Right cardiac atrium (tissue), 5 donors: ENCODE data around the gene ZBTB7B. TPM values are rescaled to one million over a fixed set of nuclear protein-coding genes. Genes with fewer than 3 reads are reported as not detected.
A peak's percentile ranks its signal among the peaks of the same experiment; 100 is the strongest.

ENCODE experiments used
- ATAC-seq, 2 donors: fragments of 200-7000 bp; cut with Tn5 transposase; one replicate each; pipeline versions ENCODE4 v1.8.0 to v1.9.1; 2020; ENCODE audit warnings: moderate library complexity in 2 of 2, mild to moderate bottlenecking in 1 of 2
- DNase-seq, 3 donors: peaks; one replicate each; pipeline ENCODE4 v3.0.0-alpha.2; 2020
- H3K27ac ChIP-seq: one replicate; pipeline ENCODE4 v1.5.1; 2013; ENCODE audit warnings: mild to moderate bottlenecking, low read length, control low read depth, moderate library complexity
- H3K27me3 ChIP-seq: one replicate; pipeline ENCODE4 v1.6.1; 2013; ENCODE audit not compliant: control insufficient read depth, insufficient read depth
- H3K4me1 ChIP-seq: one replicate; pipeline ENCODE4 v1.6.1; 2013; ENCODE audit warnings: low read length; ENCODE audit not compliant: control insufficient read depth, insufficient read depth
- H3K4me3 ChIP-seq: one replicate; pipeline ENCODE4 v1.5.1; 2013; ENCODE audit warnings: low read length, control low read depth
- H3K9me3 ChIP-seq: one replicate; pipeline ENCODE4 v1.6.1; 2013; ENCODE audit warnings: low read length; ENCODE audit not compliant: control insufficient read depth
- WGBS: extraction: QIAGEN DNeasy Blood & Tissue Kit; methylation state at CpG from one replicate; pipeline ENCODE4 v1.1.7; 2013; 5-methylcytosine and 5-hydroxymethylcytosine counted together
- intact Hi-C, 4 donors: fragments of 100-400 bp; cut with DNase I; formaldehyde crosslinking; loops; one replicate each; pipeline versions ENCODE4 v1.11.0 to v1.14.0; 2022 to 2023
- polyA plus RNA-seq: library from polyadenylated mRNA; stranded (reverse); fragments of 200-250 nt; gene quantifications from one replicate; pipeline ENCODE4 v1.2.3, GENCODE V29; 2013
- total RNA-seq, 4 donors: library from RNA; stranded (reverse); fragmentation: NEBNext Ultra II Directional; extraction: Animal tissue kit (Norgen Biotek cat#: 25700); gene quantifications; one replicate each; pipeline ENCODE4 v1.2.1, GENCODE V29; 2021
- donor health status: healthy with polysubstance abuse.
- donor health status: DM: no; HTN: yes; CAD: no.
- donor health status: DM: no; HTN: no; CAD: no.
- donor health status: DM: no; HTN: yes; CAD: no; lungs with severe emphysema.
- donor health status: DM: yes; HTN: yes; CAD: no.

ZBTB7B gene
- total and polyA plus RNA-seq, 5 donors = 40.3 to 66.6 (median 50.7) TPM

- Histone ChIP-seq H3K27me3 (no peaks in the 10 kb centered on the region), H3K27ac (peak overlapping the region; percentile 21), H3K9me3 (no peaks in the 10 kb centered on the region), H3K4me1 (peaks cover 11% of the 10 kb centered on the region), H3K4me3 (no peak overlapping the region)
- intact Hi-C loops = loop anchor here in 1 of 4 donors (10.0 kb wide), 1 partner anchor 47 kb away; the partner anchor contains the start of gene PYGO2
- no peak for DNase-seq
- ATAC-seq = peak in 1 of 2 donors; percentile 0
- WGBS = 91% methylated on average over 6 of the region's 6 CpGs
Observed at GRCh38 chr1:155011437-155012025, 8.9 kb downstream of the ZBTB7B start.

GRCh38 chr1:155012026-155012546, 9.5 kb downstream of the ZBTB7B start:
- Histone ChIP-seq H3K9me3 (no peaks in the 10 kb centered on the region), H3K27ac (peak overlapping the region; percentile 43), H3K4me1 (peaks cover 9% of the 10 kb centered on the region), H3K4me3 (no peak overlapping the region), H3K27me3 (no peaks in the 10 kb centered on the region)
- intact Hi-C loops = loop anchor here in 1 of 4 donors (10.0 kb wide), 1 partner anchor 47 kb away; the partner anchor contains the start of gene PYGO2
- WGBS = 26% methylated on average over 9 of the region's 9 CpGs
- DNase-seq = peak; percentile 88 to 92 (median 92)
- peak; percentile 52 to 60 for ATAC-seq

GRCh38 chr1:155012776-155013602, 10.4 kb downstream of the ZBTB7B start:
- no peak for ATAC-seq
- Histone ChIP-seq H3K4me1 (peaks cover 12% of the 10 kb centered on the region), H3K4me3 (no peak overlapping the region), H3K27ac (no peak overlapping the region), H3K9me3 (no peaks in the 10 kb centered on the region), H3K27me3 (no peaks in the 10 kb centered on the region)
- intact Hi-C loops = loop anchor here in 1 of 4 donors (10.0 kb wide), 1 partner anchor 48 kb away; the partner anchor contains the start of gene PYGO2
- WGBS = 69% methylated on average over 3 of the region's 3 CpGs
- no peak for DNase-seq

- Histone ChIP-seq H3K27ac (no peak overlapping the region), H3K9me3 (no peaks in the 10 kb centered on the region), H3K4me3 (no peak overlapping the region), H3K4me1 (peaks cover 12% of the 10 kb centered on the region), H3K27me3 (no peaks in the 10 kb centered on the region)
- intact Hi-C loops = loop anchor here in 1 of 4 donors (10.0 kb wide), 1 partner anchor 49 kb away; the partner anchor contains the start of gene PYGO2
- no peak for ATAC-seq
- 39% methylated on average over 8 of the region's 8 CpGs for WGBS
- no peak for DNase-seq
Observed at GRCh38 chr1:155013632-155014031, 11.0 kb downstream of the ZBTB7B start.

GRCh38 chr1:155014709-155015508, 12.3 kb downstream of the ZBTB7B start:
- H3K4me3 ChIP-seq = no peak overlapping the region
- H3K9me3 ChIP-seq = no peaks in the 10 kb centered on the region
- WGBS = 89% methylated on average over 31 of the region's 31 CpGs
- H3K27ac ChIP-seq = no peak overlapping the region
- peaks cover 12% of the 10 kb centered on the region for H3K4me1 ChIP-seq
- ATAC-seq (no peak), DNase-seq (no peak)
- intact Hi-C loops = loop anchor here in 2 of 4 donors (5.0 to 10.0 kb wide), 2 partner anchors 50 to 53 kb away; partner anchors contain the start of gene PYGO2 (in 2 of the 2)
- H3K27me3 ChIP-seq = no peaks in the 10 kb centered on the region

GRCh38 chr1:155015527-155016230, 13.1 kb downstream of the ZBTB7B start:
- H3K27ac ChIP-seq = no peak overlapping the region
- H3K4me3 ChIP-seq = no peak overlapping the region
- no peaks in the 10 kb centered on the region for H3K9me3 ChIP-seq
- H3K27me3 ChIP-seq = no peaks in the 10 kb centered on the region
- peaks cover 12% of the 10 kb centered on the region for H3K4me1 ChIP-seq
- ATAC-seq = no peak
- peak in 1 of 3 donors; percentile 64 for DNase-seq
- 89% methylated on average over 16 of the region's 16 CpGs for WGBS
- intact Hi-C loops = loop anchor here in 2 of 4 donors (5.0 to 10.0 kb wide), 2 partner anchors 51 to 53 kb away; partner anchors contain the start of gene PYGO2 (in 2 of the 2)

GRCh38 chr1:155016231-155016831, 13.7 kb downstream of the ZBTB7B start:
- intact Hi-C loops = loop anchor here in 2 of 4 donors (5.0 to 10.0 kb wide), 2 partner anchors 52 to 54 kb away; partner anchors contain the start of gene PYGO2 (in 2 of the 2)
- peak in 1 of 3 donors; percentile 66 for DNase-seq
- H3K4me1 ChIP-seq = peaks cover 12% of the 10 kb centered on the region
- WGBS = 85% methylated on average over 26 of the region's 26 CpGs
- ATAC-seq = no peak
- H3K9me3 ChIP-seq = no peaks in the 10 kb centered on the region
- no peak overlapping the region for H3K4me3 ChIP-seq
- H3K27ac ChIP-seq = peak overlapping the region; percentile 73
- no peaks in the 10 kb centered on the region for H3K27me3 ChIP-seq

GRCh38 chr1:155017041-155017945, 14.7 kb downstream of the ZBTB7B start:
- WGBS = 5% methylated on average over 49 of the region's 49 CpGs
- Histone ChIP-seq H3K4me3 (peak overlapping the region; percentile 36), H3K27me3 (no peaks in the 10 kb centered on the region), H3K27ac (peak overlapping the region; percentile 73), H3K9me3 (no peaks in the 10 kb centered on the region), H3K4me1 (peaks cover 5% of the 10 kb centered on the region)
- peak; percentile 94 to 96 (median 95) for DNase-seq
- intact Hi-C loops = loop anchor here in 2 of 4 donors (5.0 to 10.0 kb wide), 2 partner anchors 52 to 55 kb away; partner anchors contain the start of gene PYGO2 (in 2 of the 2)
- ATAC-seq = peak; percentile 92

- Histone ChIP-seq H3K9me3 (no peaks in the 10 kb centered on the region), H3K27me3 (no peaks in the 10 kb centered on the region), H3K27ac (peak overlapping the region; percentile 73), H3K4me3 (no peak overlapping the region), H3K4me1 (peaks cover 5% of the 10 kb centered on the region)
- peak in 1 of 3 donors; percentile 57 for DNase-seq
- ATAC-seq = peak; percentile 1 to 2
- WGBS = 55% methylated on average over 6 of the region's 6 CpGs
- intact Hi-C loops = loop anchor here in 2 of 4 donors (5.0 to 10.0 kb wide), 2 partner anchors 53 to 56 kb away; partner anchors contain the start of gene PYGO2 (in 2 of the 2)
Observed at GRCh38 chr1:155017946-155018316, 15.3 kb downstream of the ZBTB7B start.
